GM12878 (cell line): ENCODE measurements around the gene GRIN3A.

Experiments
- FOXM1 ChIP-seq: IDR thresholded peaks from 2 replicates; pipeline ENCODE4 v1.6.1; 2012; ENCODE audit warnings: low read depth, mild to moderate bottlenecking, inconsistent platforms, low read length, moderate library complexity
- PAX8 ChIP-seq: fragments of 450-650 bp; IDR thresholded peaks from 2 replicates; pipeline ENCODE4 v1.6.1; 2017; ENCODE audit warnings: mild to moderate bottlenecking, moderate library complexity
- POLR2A ChIP-seq: IDR thresholded peaks from 2 replicates; pipeline ENCODE4 v1.6.1; 2011; ENCODE audit warnings: low read depth, mild to moderate bottlenecking, low read length
- ZNF24 ChIP-seq: fragments of 450-650 bp; IDR thresholded peaks from 2 replicates; pipeline ENCODE4 v1.6.1; 2017; ENCODE audit warnings: antibody characterized with exemption, mild to moderate bottlenecking
- ZNF384 ChIP-seq: IDR thresholded peaks from 2 replicates; pipeline ENCODE4 v1.6.1; 2012; ENCODE audit warnings: low read depth, mild to moderate bottlenecking, low read length, improper control_type of control experiment, borderline replicate concordance

- TF ChIP-seq POLR2A = no peak
- TF ChIP-seq PAX8 = no peak
- no peak for TF ChIP-seq ZNF384
- TF ChIP-seq ZNF24 = no peak
- no peak for TF ChIP-seq FOXM1
These were observed 90.0 kb downstream of the GRIN3A start for GRCh38 chr9:101648493-101648892.
